HG03521 (cell line): ENCODE results near the gene SH2D5.
A peak's percentile ranks its signal among the peaks of the same experiment; 100 is the strongest.
"Not testable (repeated sequence)": the region's sequence is repeated elsewhere in the genome, so short reads cannot be mapped to it uniquely, and the experiment has no call there.

Experiments used
- ATAC-seq: cut with Tn5 transposase; IDR thresholded peaks from one replicate; pipeline ENCODE4 v1.9.1; 2021; ENCODE audit warnings: mild to moderate bottlenecking, moderate library complexity; ENCODE audit not compliant: unreplicated experiment

Gene SH2D5

GRCh38 chr1:20696397-20697333 is 35.8 kb downstream of the SH2D5 start:
- peak; percentile 53 for ATAC-seq

- ATAC-seq: no peak
These were observed 37.0 kb downstream of the SH2D5 start for GRCh38 chr1:20695515-20695914.

DNA sequence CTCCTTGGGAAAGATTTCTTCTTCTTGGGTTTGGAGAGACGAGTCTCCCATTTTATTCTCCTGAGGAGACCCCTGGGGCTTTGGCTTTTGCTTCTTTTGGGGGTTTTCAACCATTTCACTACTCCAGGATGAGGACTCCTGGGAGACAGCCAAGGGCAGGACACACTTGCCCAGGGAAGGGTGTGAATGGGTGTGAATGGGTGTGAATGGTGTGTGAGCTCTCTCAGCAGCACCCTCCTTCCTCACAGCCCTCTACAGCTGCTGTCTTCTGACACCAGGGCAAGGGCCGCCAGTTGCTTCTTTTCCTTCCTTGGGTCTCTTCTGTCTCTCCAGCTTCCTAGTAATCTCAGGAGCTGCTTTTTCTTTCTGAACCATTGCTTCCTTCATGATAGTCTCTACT is 38.9 kb downstream of the SH2D5 start:
- no peak for ATAC-seq

- ATAC-seq: no peak
These were observed 40.6 kb downstream of the SH2D5 start for GRCh38 chr1:20691872-20692271.

DNA sequence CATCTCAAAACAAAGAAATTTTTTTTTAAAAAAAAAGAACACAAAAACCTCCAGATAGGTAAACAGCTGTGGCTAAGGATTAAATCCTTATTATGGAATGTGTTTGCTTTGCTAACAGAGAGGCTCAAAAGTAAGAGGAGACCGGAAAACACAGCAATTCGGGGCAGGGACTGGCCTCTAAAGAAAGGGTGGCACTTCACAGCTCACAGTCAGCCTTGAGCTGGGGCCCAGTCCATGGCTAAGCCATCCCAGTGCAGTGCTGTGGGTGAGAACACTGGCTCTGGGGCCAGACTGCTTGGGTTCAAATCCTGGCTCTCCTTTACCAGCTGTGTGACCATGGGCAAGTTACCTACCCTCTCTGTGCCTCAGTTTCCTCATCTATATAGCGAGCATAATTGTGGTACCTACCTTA is 42.9 kb downstream of the SH2D5 start:
- no peak for ATAC-seq

DNA sequence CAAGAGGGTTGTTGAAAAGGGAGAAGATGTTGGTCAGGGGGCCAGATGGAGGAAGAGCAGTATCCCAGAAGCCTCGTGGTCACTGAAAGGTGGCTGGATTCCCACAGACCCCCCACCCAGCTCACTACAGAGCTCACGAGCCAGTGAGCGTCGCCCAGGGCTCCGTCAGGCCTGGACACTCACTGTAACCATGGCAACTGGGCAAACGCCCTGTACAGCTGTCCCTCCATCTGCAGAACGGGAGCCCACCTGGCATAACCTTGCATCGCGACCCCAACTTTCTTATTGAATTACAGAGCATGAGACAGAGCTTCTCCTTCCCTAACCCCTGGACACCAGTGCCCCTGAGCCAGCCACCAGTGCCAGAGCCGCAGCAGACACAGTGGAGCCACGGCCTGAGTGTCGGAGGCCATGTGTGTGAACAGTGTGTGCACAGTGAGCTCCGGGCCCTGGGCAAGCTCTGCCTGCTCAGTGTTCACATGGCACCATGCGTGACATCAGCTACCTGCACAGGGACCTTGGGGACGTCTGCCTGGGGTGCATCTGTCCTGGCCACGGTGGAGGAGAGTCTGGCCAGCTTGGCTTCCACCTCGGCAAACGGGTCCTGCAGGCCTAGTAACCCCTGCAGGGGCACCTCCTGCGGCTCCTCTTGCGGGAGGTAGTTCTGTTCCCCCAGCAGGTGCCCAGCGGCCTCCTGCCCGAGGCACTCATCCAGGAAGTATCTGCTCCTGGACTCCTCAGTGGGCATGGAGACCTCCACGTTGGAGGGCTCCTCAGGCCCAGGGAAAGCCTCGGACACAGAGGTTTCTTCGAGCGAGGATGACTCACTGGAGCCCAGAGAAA is 45.4 kb downstream of the SH2D5 start:
- ATAC-seq: no peak

DNA sequence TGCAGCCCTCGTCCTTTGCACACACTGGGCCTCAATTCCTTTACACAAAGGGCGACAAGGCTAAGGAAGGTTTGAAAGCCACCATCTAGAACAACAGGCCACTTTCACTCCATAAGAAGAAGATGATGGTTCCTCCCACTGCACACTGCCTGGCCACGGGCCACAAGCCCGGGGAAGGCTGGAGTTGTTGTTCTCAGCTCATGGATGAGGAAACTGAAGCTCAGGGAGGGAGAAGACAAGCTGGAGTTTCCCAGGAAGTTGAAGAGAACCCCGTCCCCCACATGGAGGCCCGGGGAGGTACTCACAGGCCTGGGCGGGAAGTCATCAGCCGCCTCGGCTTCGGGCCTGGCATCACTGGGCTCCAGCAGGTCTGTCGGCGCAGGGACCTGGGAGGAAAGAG is 46.8 kb downstream of the SH2D5 start:
- ATAC-seq: no peak

- ATAC-seq: no peak
These were observed 47.3 kb downstream of the SH2D5 start for GRCh38 chr1:20685099-20685662.

GRCh38 chr1:20684651-20685050 is 47.9 kb downstream of the SH2D5 start:
- no peak for ATAC-seq

- ATAC-seq: no peak
These were observed 48.4 kb downstream of the SH2D5 start for GRCh38 chr1:20684050-20684620.

GRCh38 chr1:20683614-20684013 is 48.9 kb downstream of the SH2D5 start:
- ATAC-seq: no peak

- ATAC-seq: no peak
These were observed 49.8 kb downstream of the SH2D5 start for GRCh38 chr1:20682571-20683236.

GRCh38 chr1:20681999-20682398 is 50.5 kb downstream of the SH2D5 start:
- no peak for ATAC-seq

DNA sequence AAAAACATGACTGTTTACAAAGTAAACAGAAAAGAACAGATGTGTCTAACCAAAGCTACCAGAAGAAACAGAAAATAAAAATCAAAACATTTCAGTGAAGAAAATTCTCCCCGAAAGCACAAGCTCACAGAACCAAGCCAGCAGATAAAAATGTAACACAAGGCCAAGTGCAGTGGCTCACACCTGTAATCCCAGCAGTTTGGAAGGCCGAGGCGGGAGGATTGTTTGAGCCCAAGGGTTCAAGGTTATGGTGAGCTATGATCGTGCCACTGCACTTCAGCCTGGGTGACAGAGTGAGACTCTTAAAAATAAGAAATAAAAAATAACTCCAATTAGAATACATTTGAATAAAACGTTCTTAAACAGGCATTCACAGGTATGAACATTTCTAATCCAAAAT is 52.2 kb downstream of the SH2D5 start:
- no peak for ATAC-seq

- no peak for ATAC-seq
These were observed 53.9 kb downstream of the SH2D5 start for GRCh38 chr1:20678599-20678998.

GRCh38 chr1:20673626-20674025 is 58.9 kb downstream of the SH2D5 start:
- ATAC-seq: not testable (repeated sequence)

DNA sequence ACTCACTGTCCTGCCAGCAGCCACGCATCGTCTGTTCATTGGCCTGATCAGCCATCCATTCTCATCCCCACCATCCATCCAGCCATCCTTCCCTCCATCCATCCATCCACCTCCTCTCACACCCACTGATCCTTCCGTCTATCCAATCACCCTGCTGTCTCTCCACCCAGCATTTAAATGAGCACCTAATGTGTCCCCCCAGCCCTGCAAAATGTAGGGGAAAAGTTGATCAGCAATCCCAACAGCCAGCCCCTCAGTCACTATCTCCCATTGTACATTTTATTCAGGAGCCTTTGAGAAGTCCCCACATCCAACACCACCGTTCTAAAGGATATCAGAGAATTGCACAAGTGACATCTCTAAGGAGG is 60.3 kb downstream of the SH2D5 start:
- ATAC-seq: no peak

DNA sequence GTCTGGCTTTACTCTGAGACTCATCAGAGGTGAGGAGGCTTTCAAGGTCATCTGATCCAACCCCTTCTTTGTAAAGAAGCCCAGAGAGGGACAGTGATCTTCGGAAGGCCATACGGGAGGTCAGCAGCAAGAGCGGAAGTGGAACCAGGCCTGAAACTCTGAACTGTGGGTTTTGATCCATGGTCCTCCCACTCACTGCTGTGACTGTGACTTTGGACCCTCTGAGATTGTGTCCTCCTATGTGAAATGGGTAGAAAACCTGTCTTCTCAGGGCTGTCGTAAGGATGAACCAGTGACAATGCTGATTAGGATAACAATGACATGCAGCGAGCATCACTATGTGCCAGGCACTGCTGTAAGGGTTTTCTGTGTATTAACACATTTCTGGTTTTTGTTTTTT is 61.6 kb downstream of the SH2D5 start:
- ATAC-seq: no peak
